Kidney epithelial cell (primary cell): ENCODE measurements around the gene UBE2Q2. TPM values are rescaled to one million over a fixed set of nuclear protein-coding genes. Genes with fewer than 3 reads are reported as not detected.
A peak's percentile ranks its signal among the peaks of the same experiment; 100 is the strongest.

Experiments used
- DNase-seq: peaks from one replicate; pipeline ENCODE4 v3.0.0-alpha.2; 2010; ENCODE audit warnings: low read depth
- H3K27me3 ChIP-seq: 2 replicates; pipeline ENCODE4 v1.6.0; 2011; ENCODE audit warnings: low read length; ENCODE audit not compliant: control insufficient read depth, insufficient read depth
- H3K36me3 ChIP-seq: 2 replicates; pipeline ENCODE4 v1.5.1; 2011; ENCODE audit warnings: low read length; ENCODE audit not compliant: control insufficient read depth, insufficient read depth
- H3K4me3 ChIP-seq: 2 replicates; pipeline ENCODE4 v1.5.1; 2011; ENCODE audit warnings: low read depth, mild to moderate bottlenecking, control low read depth, low read length
- total RNA-seq: library from RNA; depleted of rRNA; stranded (reverse); fragments of >200 nt; gene quantifications from 2 replicates; pipeline ENCODE4 v1.2.3, GENCODE V29; 2015
- TF ChIP-seq, protein P1 (sequence below): IDR thresholded peaks from 2 replicates; pipeline ENCODE4 v1.5.1; 2011; ENCODE audit warnings: mild to moderate bottlenecking, moderate library complexity, low read length, control low read depth, inconsistent platforms; ENCODE audit not compliant: insufficient read depth, poor library complexity, severe bottlenecking

UBE2Q2 gene
- total RNA-seq, 1 donor from 2014 or later: 39.3 TPM

- Histone ChIP-seq H3K27me3 (no peaks in the 10 kb centered on the region), H3K36me3 (peaks cover 1% of the 10 kb centered on the region), H3K4me3 (no peak overlapping the region)
- no peak for DNase-seq
- TF ChIP-seq, protein P1, sequence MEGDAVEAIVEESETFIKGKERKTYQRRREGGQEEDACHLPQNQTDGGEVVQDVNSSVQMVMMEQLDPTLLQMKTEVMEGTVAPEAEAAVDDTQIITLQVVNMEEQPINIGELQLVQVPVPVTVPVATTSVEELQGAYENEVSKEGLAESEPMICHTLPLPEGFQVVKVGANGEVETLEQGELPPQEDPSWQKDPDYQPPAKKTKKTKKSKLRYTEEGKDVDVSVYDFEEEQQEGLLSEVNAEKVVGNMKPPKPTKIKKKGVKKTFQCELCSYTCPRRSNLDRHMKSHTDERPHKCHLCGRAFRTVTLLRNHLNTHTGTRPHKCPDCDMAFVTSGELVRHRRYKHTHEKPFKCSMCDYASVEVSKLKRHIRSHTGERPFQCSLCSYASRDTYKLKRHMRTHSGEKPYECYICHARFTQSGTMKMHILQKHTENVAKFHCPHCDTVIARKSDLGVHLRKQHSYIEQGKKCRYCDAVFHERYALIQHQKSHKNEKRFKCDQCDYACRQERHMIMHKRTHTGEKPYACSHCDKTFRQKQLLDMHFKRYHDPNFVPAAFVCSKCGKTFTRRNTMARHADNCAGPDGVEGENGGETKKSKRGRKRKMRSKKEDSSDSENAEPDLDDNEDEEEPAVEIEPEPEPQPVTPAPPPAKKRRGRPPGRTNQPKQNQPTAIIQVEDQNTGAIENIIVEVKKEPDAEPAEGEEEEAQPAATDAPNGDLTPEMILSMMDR: peak; percentile 38
These were observed 78.8 kb downstream of the UBE2Q2 start for GRCh38 chr15:75921732-75922703.

DNA sequence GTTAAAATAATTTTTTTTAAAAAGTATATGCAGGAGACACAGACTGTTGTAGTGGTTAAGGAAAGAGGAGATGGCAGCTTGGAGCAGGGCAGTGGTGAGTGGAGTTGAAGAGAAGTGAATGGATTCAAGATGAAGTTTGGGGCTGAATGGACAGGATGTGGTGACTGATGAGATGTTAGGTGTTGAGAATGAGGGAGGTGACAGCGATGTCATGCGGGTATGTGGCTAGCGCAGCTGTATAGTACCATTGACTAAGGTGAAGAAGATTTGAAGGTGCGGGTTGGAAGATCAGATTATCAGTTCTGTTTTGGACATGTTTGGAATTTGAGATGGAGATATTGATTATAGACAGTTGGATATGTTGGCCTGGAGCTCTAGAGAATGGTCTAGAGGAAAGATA, 80.5 kb downstream of the UBE2Q2 start:
- TF ChIP-seq, protein P1: no peak
- Histone ChIP-seq H3K36me3 (peaks cover 1% of the 10 kb centered on the region), H3K4me3 (no peak overlapping the region), H3K27me3 (no peaks in the 10 kb centered on the region)
- no peak for DNase-seq

DNA sequence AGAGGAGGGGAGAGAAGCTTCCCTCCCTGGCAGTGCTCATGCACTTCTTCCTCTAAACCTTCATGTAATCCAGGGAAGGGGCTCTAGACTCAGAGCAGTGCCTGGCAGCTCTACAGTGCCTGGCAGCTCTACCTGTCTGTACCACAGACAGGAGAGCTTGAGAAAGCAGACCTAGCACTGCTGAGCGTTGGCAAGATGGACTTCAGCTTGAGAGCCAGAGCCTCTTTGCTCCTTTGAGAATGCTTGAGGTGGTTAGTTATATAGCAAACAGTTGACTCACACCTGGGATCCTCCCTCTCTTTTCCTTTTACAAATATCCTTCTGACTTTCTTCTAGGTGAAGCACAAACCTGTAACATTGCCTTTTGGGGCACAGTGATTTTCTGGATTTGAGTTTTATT, 81.3 kb downstream of the UBE2Q2 start:
- Histone ChIP-seq H3K27me3 (no peaks in the 10 kb centered on the region), H3K4me3 (no peak overlapping the region), H3K36me3 (peaks cover 1% of the 10 kb centered on the region)
- TF ChIP-seq, protein P1: no peak
- no peak for DNase-seq

- DNase-seq: no peak
- H3K27me3 ChIP-seq: no peaks in the 10 kb centered on the region
- H3K4me3 ChIP-seq: no peak overlapping the region
- TF ChIP-seq, protein P1: no peak
- no peaks in the 10 kb centered on the region for H3K36me3 ChIP-seq
These were observed 82.2 kb downstream of the UBE2Q2 start for GRCh38 chr15:75925440-75925839.

- no peak for DNase-seq
These were observed 83.7 kb downstream of the UBE2Q2 start for GRCh38 chr15:75926931-75927330.

More at GRCh38 chr15:75926931-75927330, 83.7 kb downstream of the UBE2Q2 start:
- TF ChIP-seq, protein P1: no peak
- no peaks in the 10 kb centered on the region for H3K36me3 ChIP-seq
- no peak overlapping the region for H3K4me3 ChIP-seq
- no peaks in the 10 kb centered on the region for H3K27me3 ChIP-seq
